ENCODE data around the gene SERPINB7. TPM values are rescaled to one million over a fixed set of nuclear protein-coding genes. Genes with fewer than 3 reads are reported as not detected.

Gene SERPINB7
- polyA plus RNA-seq (2013, experiment 1 of 2), result not detected
- polyA plus RNA-seq (2013, experiment 2 of 2), result 0.08 TPM

GRCh38 chr18:63775166-63775730 lies at the start of gene SERPINB7:
TSS of gene SERPINB7 (plus strand) at chr18:63775418. CDS start at chr18:63782373, 6,955 bp downstream.
- Histone ChIP-seq H2AK5ac (ENCODE audit: low read depth, low read length) (no peak within 1 kb of the TSS), H3K4ac (ENCODE audit: low read length) (no peak within 1 kb of the TSS), H3K79me1 (ENCODE audit: low read depth, low read length) (no peaks in the 10 kb centered on the region)

DNA sequence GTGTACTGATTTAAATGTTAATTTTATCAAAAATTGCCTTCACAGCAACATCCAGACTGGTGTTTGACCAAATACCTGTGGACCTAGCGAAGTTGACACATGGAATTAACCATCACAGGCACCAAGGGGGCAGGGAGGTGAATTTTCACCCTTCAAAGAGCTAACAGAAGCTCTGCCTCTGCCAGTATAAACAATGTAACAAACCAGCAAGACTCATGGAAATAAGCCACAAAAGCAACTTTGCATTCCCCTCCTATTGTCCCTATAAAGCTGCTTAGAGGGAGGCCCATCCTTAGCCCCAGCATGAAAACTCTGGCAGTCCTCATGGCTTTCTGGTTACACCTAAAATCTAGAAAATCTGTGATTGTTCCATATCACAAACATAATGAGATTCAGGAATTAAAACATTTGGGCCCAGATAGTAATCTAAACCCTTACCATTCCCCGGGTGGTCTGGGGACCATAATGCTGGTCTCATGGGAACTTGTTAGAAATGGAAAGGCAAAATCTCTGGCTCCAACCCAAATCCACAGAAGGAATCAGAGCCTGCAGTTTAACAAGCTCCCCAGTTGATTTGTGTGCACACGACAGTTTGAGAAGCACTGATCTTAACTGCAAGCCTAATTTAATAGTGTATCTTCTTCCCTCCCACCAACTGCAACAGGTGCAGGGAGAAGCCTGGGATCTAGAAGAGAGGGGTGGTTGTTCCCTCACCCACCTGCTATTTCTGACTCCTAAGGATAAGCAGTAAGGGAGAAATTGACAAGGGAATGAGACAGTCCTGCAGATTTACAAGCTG lies 49.3 kb upstream of the SERPINB7 start:
- Histone ChIP-seq H3K14ac (ENCODE audit: low read length) (no peak overlapping the region), H3K4me1 (ENCODE audit: control insufficient read depth in 2 of 2, insufficient read depth in 1 of 2, low read depth in 1 of 2, low read length in 2 of 2) (peaks cover 0 to 13% of the 10 kb centered on the region in 2 donors), H3K27me3 (ENCODE audit: control insufficient read depth in 3 of 3, insufficient read depth in 3 of 3, low read depth in 1 of 3, low read length in 3 of 3) (no peaks in the 10 kb centered on the region), H3K4ac (ENCODE audit: low read length) (no peak overlapping the region), H3K4me2 (ENCODE audit: insufficient read depth, low read length, poor library complexity, severe bottlenecking) (no peak overlapping the region), H3K9ac (ENCODE audit: low read depth, low read length, poor library complexity) (no peak overlapping the region), H3K23ac (ENCODE audit: low read depth, low read length, poor library complexity) (no peak overlapping the region), H3K18ac (ENCODE audit: low read length) (no peak overlapping the region), H2BK120ac (ENCODE audit: low read depth, low read length) (no peak overlapping the region), H2AK5ac (ENCODE audit: low read depth, low read length) (no peak overlapping the region), H2AFZ (ENCODE audit: low read length) (no peak overlapping the region), H3K79me1 (ENCODE audit: low read depth, low read length) (no peaks in the 10 kb centered on the region), H3K36me3 (replicated peaks in 1 of 2; ENCODE audit: control insufficient read depth in 2 of 2, insufficient read depth in 2 of 2, low read length in 2 of 2) (no peaks in the 10 kb centered on the region), H2BK5ac (ENCODE audit: low read length) (no peak overlapping the region), H4K91ac (ENCODE audit: low read depth, low read length, poor library complexity) (no peak overlapping the region), H2BK15ac (ENCODE audit: low read length) (no peak overlapping the region), H4K8ac (ENCODE audit: low read depth, low read length) (no peak overlapping the region), H3K9me3 (replicated peaks in 1 of 2; ENCODE audit: control insufficient read depth in 2 of 2, insufficient read depth in 1 of 2, low read depth in 1 of 2, low read length in 2 of 2) (no peaks in the 10 kb centered on the region), H3K27ac (replicated peaks; ENCODE audit: low read length) (no peak overlapping the region), H2BK12ac (ENCODE audit: low read length) (no peak overlapping the region), H3K4me3 (ENCODE audit: low read length in 2 of 2) (no peak overlapping the region)
- no CpG with 5 or more reads among the region's 3 CpGs for WGBS, 2 donors (ENCODE audit: extremely low coverage in 2 of 2, insufficient read length in 2 of 2, insufficient replicate concordance in 1 of 2)
- DNase-seq (ENCODE audit: low spot score), result no peak

More at GRCh38 chr18:63775166-63775730, at the start of gene SERPINB7:
- H3K4me3 ChIP-seq (ENCODE audit: low read length in 2 of 2), result no peak within 1 kb of the TSS
- H3K4me1 ChIP-seq (ENCODE audit: control insufficient read depth in 2 of 2, insufficient read depth in 1 of 2, low read depth in 1 of 2, low read length in 2 of 2), result no peaks in the 10 kb centered on the region
- H3K18ac ChIP-seq (ENCODE audit: low read length), result no peak within 1 kb of the TSS
- H2BK15ac ChIP-seq (ENCODE audit: low read length), result no peak within 1 kb of the TSS
- no peak within 1 kb of the TSS for H2BK5ac ChIP-seq (ENCODE audit: low read length)
- H2AFZ ChIP-seq (ENCODE audit: low read length), result no peak within 1 kb of the TSS
- no peak within 1 kb of the TSS for H4K91ac ChIP-seq (ENCODE audit: low read depth, low read length, poor library complexity)
- H2BK120ac ChIP-seq (ENCODE audit: low read depth, low read length), result no peak within 1 kb of the TSS
- no peak within 1 kb of the TSS for H3K9ac ChIP-seq (ENCODE audit: low read depth, low read length, poor library complexity)
- H2BK12ac ChIP-seq (ENCODE audit: low read length), result no peak within 1 kb of the TSS
- no CpG with 5 or more reads among the region's 2 CpGs for WGBS, 2 donors (ENCODE audit: extremely low coverage in 2 of 2, insufficient read length in 2 of 2, insufficient replicate concordance in 1 of 2)
- H3K27me3 ChIP-seq (ENCODE audit: control insufficient read depth in 3 of 3, insufficient read depth in 3 of 3, low read depth in 1 of 3, low read length in 3 of 3), result no peaks in the 10 kb centered on the region
- no peak within 1 kb of the TSS for H3K14ac ChIP-seq (ENCODE audit: low read length)
- no peaks in the 10 kb centered on the region for H3K9me3 ChIP-seq (replicated peaks in 1 of 2; ENCODE audit: control insufficient read depth in 2 of 2, insufficient read depth in 1 of 2, low read depth in 1 of 2, low read length in 2 of 2)
- no peak within 1 kb of the TSS for H4K8ac ChIP-seq (ENCODE audit: low read depth, low read length)
- no peak for DNase-seq (ENCODE audit: low spot score)
- no peak within 1 kb of the TSS for H3K27ac ChIP-seq (replicated peaks; ENCODE audit: low read length)
- no peak within 1 kb of the TSS for H3K4me2 ChIP-seq (ENCODE audit: insufficient read depth, low read length, poor library complexity, severe bottlenecking)
- no peak within 1 kb of the TSS for H3K23ac ChIP-seq (ENCODE audit: low read depth, low read length, poor library complexity)
- H3K36me3 ChIP-seq (replicated peaks in 1 of 2; ENCODE audit: control insufficient read depth in 2 of 2, insufficient read depth in 2 of 2, low read length in 2 of 2), result no peaks in the 10 kb centered on the region

GRCh38 chr18:63730773-63731172 lies 44.4 kb upstream of the SERPINB7 start:
- no peak overlapping the region for H2AK5ac ChIP-seq (ENCODE audit: low read depth, low read length)
- no peaks in the 10 kb centered on the region for H3K79me1 ChIP-seq (ENCODE audit: low read depth, low read length)
- H3K4me3 ChIP-seq (ENCODE audit: low read length in 2 of 2), result no peak overlapping the region
- no peak overlapping the region for H3K4ac ChIP-seq (ENCODE audit: low read length)
- no peak overlapping the region for H3K18ac ChIP-seq (ENCODE audit: low read length)
- H2BK120ac ChIP-seq (ENCODE audit: low read depth, low read length), result no peak overlapping the region
- H3K36me3 ChIP-seq (replicated peaks in 1 of 2; ENCODE audit: control insufficient read depth in 2 of 2, insufficient read depth in 2 of 2, low read length in 2 of 2), result no peaks in the 10 kb centered on the region
- no peak overlapping the region for H3K27ac ChIP-seq (replicated peaks; ENCODE audit: low read length)
- H2BK12ac ChIP-seq (ENCODE audit: low read length), result no peak overlapping the region
- no peak overlapping the region for H4K91ac ChIP-seq (ENCODE audit: low read depth, low read length, poor library complexity)
- no peaks in the 10 kb centered on the region for H3K9me3 ChIP-seq (replicated peaks in 1 of 2; ENCODE audit: control insufficient read depth in 2 of 2, insufficient read depth in 1 of 2, low read depth in 1 of 2, low read length in 2 of 2)
- no CpG with 5 or more reads among the region's 5 CpGs for WGBS, 2 donors (ENCODE audit: extremely low coverage in 2 of 2, insufficient read length in 2 of 2, insufficient replicate concordance in 1 of 2)
- H3K14ac ChIP-seq (ENCODE audit: low read length), result no peak overlapping the region
- no peak overlapping the region for H2AFZ ChIP-seq (ENCODE audit: low read length)
- H3K4me1 ChIP-seq (ENCODE audit: control insufficient read depth in 2 of 2, insufficient read depth in 1 of 2, low read depth in 1 of 2, low read length in 2 of 2), result peaks cover 0 to 5% of the 10 kb centered on the region in 2 donors
- no peak for DNase-seq (ENCODE audit: low spot score)
- H3K9ac ChIP-seq (ENCODE audit: low read depth, low read length, poor library complexity), result no peak overlapping the region
- H2BK15ac ChIP-seq (ENCODE audit: low read length), result no peak overlapping the region
- no peaks in the 10 kb centered on the region for H3K27me3 ChIP-seq (ENCODE audit: control insufficient read depth in 3 of 3, insufficient read depth in 3 of 3, low read depth in 1 of 3, low read length in 3 of 3)
- H3K23ac ChIP-seq (ENCODE audit: low read depth, low read length, poor library complexity), result no peak overlapping the region
- no peak overlapping the region for H4K8ac ChIP-seq (ENCODE audit: low read depth, low read length)
- H2BK5ac ChIP-seq (ENCODE audit: low read length), result no peak overlapping the region
- no peak overlapping the region for H3K4me2 ChIP-seq (ENCODE audit: insufficient read depth, low read length, poor library complexity, severe bottlenecking)

DNA sequence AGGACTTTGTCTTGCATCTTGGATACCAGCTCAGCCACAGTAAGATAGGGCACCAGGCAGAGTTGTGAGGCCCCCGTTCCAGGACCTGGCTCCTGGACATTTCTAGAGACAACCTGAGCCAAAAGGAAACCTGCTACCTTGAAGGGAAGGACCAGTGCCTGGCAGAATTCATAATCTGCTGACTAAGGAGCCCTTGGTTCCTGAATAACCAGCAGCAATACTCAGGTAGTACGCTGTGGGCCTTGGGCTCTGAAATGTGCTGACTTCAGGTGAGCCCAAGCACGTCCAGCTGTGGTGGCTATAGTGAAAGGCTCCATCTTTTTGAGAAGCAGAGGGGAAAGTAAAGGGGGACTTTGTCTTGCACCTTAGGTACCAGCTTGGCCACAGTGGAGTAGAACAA lies 44.0 kb upstream of the SERPINB7 start:
- Histone ChIP-seq H3K4ac (ENCODE audit: low read length) (no peak overlapping the region), H2AFZ (ENCODE audit: low read length) (no peak overlapping the region), H4K8ac (ENCODE audit: low read depth, low read length) (no peak overlapping the region), H3K4me2 (ENCODE audit: insufficient read depth, low read length, poor library complexity, severe bottlenecking) (no peak overlapping the region), H3K4me1 (ENCODE audit: control insufficient read depth in 2 of 2, insufficient read depth in 1 of 2, low read depth in 1 of 2, low read length in 2 of 2) (peaks cover 0 to 2% of the 10 kb centered on the region in 2 donors), H2BK120ac (ENCODE audit: low read depth, low read length) (no peak overlapping the region), H3K23ac (ENCODE audit: low read depth, low read length, poor library complexity) (no peak overlapping the region), H3K9me3 (replicated peaks in 1 of 2; ENCODE audit: control insufficient read depth in 2 of 2, insufficient read depth in 1 of 2, low read depth in 1 of 2, low read length in 2 of 2) (no peaks in the 10 kb centered on the region), H3K79me1 (ENCODE audit: low read depth, low read length) (no peaks in the 10 kb centered on the region), H3K27ac (replicated peaks; ENCODE audit: low read length) (no peak overlapping the region), H3K9ac (ENCODE audit: low read depth, low read length, poor library complexity) (no peak overlapping the region), H2BK5ac (ENCODE audit: low read length) (no peak overlapping the region), H2BK12ac (ENCODE audit: low read length) (no peak overlapping the region), H3K18ac (ENCODE audit: low read length) (no peak overlapping the region), H4K91ac (ENCODE audit: low read depth, low read length, poor library complexity) (no peak overlapping the region), H3K14ac (ENCODE audit: low read length) (no peak overlapping the region), H3K36me3 (replicated peaks in 1 of 2; ENCODE audit: control insufficient read depth in 2 of 2, insufficient read depth in 2 of 2, low read length in 2 of 2) (no peaks in the 10 kb centered on the region), H2BK15ac (ENCODE audit: low read length) (no peak overlapping the region), H3K27me3 (ENCODE audit: control insufficient read depth in 3 of 3, insufficient read depth in 3 of 3, low read depth in 1 of 3, low read length in 3 of 3) (no peaks in the 10 kb centered on the region), H3K4me3 (ENCODE audit: low read length in 2 of 2) (no peak overlapping the region), H2AK5ac (ENCODE audit: low read depth, low read length) (no peak overlapping the region)
- no CpG with 5 or more reads among the region's 3 CpGs for WGBS, 2 donors (ENCODE audit: extremely low coverage in 2 of 2, insufficient read length in 2 of 2, insufficient replicate concordance in 1 of 2)
- DNase-seq (ENCODE audit: low spot score), result no peak

Data from neuronal stem cell (in vitro differentiated cells).